ENCODE data around the gene PODXL2. TPM values are rescaled to one million over a fixed set of nuclear protein-coding genes. Genes with fewer than 3 reads are reported as not detected.
A peak's percentile ranks its signal among the peaks of the same experiment; 100 is the strongest.
"Not testable (repeated sequence)": the region's sequence is repeated elsewhere in the genome, so short reads cannot be mapped to it uniquely, and the experiment has no call there.

PODXL2 gene
- total RNA-seq, 1 donor from 2014 or later: 4.2 TPM

DNA sequence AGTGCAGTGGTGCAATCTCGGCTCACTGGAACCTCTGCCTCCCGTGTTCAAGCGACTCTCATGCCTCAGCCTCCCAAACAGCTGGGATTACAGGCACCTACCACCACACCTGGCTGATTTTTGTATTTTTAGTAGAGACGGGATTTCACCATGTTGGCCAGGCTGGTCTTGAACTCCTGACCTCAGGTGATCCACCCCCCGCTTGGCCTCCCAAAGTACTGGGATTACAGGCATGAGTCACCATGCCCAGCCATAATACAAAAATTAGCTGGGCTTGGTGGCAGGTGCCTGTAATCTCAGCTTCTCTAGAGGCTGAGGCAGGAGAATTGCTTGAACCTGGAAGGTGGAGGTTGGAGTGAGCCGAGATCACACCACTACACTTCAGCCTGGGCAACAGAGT is 26.0 kb downstream of the PODXL2 start:
- H3K9me3 ChIP-seq (ENCODE audit: control insufficient read depth in 3 of 3, low read length in 3 of 3); H3K27me3 ChIP-seq (ENCODE audit: control insufficient read depth in 3 of 3, insufficient read depth in 3 of 3, low read length in 3 of 3): not testable (repeated sequence)
- H3K27ac ChIP-seq (ENCODE audit: low read depth, low read length): peak overlapping the region; percentile 1

DNA sequence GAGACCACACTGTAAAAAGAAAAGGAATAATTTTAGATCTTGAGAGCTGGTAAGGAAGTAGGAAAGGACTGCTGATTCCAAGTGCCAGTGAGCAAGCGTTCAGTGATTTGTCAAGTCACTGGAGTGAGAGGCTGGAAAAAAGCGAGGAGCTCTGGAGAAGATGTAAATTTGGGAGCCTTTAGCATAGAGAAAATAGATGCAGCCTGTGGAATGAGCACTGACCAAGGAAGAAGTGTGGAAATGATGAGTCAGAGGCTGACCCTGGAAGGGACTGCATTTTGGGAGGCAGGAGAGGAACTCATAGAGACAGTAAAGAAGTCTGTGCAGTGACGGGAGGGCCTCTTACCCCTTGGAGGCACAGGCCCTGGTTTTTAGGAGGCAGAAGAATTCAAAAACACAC is 26.7 kb downstream of the PODXL2 start:
- H3K36me3 ChIP-seq (ENCODE audit: control insufficient read depth in 3 of 3, insufficient read depth in 3 of 3, low read length in 3 of 3): peaks cover 0 to 2% (median 0%) of the 10 kb centered on the region in 3 donors
- no peaks in the 10 kb centered on the region for H3K9me3 ChIP-seq (ENCODE audit: control insufficient read depth in 3 of 3, low read length in 3 of 3)
- peak overlapping the region in 1 of 3 donors; percentile 22 for H3K9ac ChIP-seq (ENCODE audit: low read depth in 1 of 3, low read length in 3 of 3)
- peak overlapping the region; percentile 1 for H3K27ac ChIP-seq (ENCODE audit: low read depth, low read length)
- H3K4me1 ChIP-seq (ENCODE audit: control insufficient read depth in 3 of 3, insufficient read depth in 3 of 3, low read length in 3 of 3): peaks cover 0 to 5% (median 3%) of the 10 kb centered on the region in 3 donors
- H3K27me3 ChIP-seq (ENCODE audit: control insufficient read depth in 3 of 3, insufficient read depth in 3 of 3, low read length in 3 of 3): no peaks in the 10 kb centered on the region
- H3K4me3 ChIP-seq (ENCODE audit: low read length in 3 of 3): no peak overlapping the region

More for the DNA sequence above, 26.0 kb downstream of the PODXL2 start:
- H3K36me3 ChIP-seq (ENCODE audit: control insufficient read depth in 3 of 3, insufficient read depth in 3 of 3, low read length in 3 of 3); H3K4me3 ChIP-seq (ENCODE audit: low read length in 3 of 3); H3K4me1 ChIP-seq (ENCODE audit: control insufficient read depth in 3 of 3, insufficient read depth in 3 of 3, low read length in 3 of 3): not testable (repeated sequence)
- H3K9ac ChIP-seq (ENCODE audit: low read depth in 1 of 3, low read length in 3 of 3): peak overlapping the region in 1 of 3 donors; percentile 22

DNA sequence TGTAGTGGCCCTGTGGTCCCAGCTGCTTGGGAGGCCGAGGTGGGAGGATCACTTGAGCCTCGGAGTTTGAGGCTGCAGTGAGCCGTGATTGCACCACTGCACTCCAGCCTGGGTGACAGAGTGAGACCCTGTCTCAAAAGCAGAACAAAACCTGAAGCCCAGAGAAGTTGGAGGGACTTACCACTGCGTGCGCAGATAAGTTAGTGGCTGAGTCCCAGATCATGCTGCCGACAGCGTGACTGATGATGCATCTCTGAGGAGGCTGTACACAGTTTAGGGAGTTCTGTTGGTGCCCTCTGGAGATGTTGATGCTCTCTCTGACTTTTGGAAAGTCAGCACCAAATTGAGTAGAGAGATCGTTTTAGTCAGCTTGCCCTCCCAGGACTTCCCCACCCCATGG is 27.9 kb downstream of the PODXL2 start:
- H3K9ac ChIP-seq (ENCODE audit: low read depth in 1 of 3, low read length in 3 of 3): no peak overlapping the region
- no peak overlapping the region for H3K4me3 ChIP-seq (ENCODE audit: low read length in 3 of 3)
- peaks cover 0 to 5% (median 3%) of the 10 kb centered on the region in 3 donors for H3K4me1 ChIP-seq (ENCODE audit: control insufficient read depth in 3 of 3, insufficient read depth in 3 of 3, low read length in 3 of 3)
- no peaks in the 10 kb centered on the region for H3K9me3 ChIP-seq (ENCODE audit: control insufficient read depth in 3 of 3, low read length in 3 of 3)
- H3K27me3 ChIP-seq (ENCODE audit: control insufficient read depth in 3 of 3, insufficient read depth in 3 of 3, low read length in 3 of 3): no peaks in the 10 kb centered on the region
- peaks cover 0 to 3% (median 0%) of the 10 kb centered on the region in 3 donors for H3K36me3 ChIP-seq (ENCODE audit: control insufficient read depth in 3 of 3, insufficient read depth in 3 of 3, low read length in 3 of 3)
- no peak overlapping the region for H3K27ac ChIP-seq (ENCODE audit: low read depth, low read length)

DNA sequence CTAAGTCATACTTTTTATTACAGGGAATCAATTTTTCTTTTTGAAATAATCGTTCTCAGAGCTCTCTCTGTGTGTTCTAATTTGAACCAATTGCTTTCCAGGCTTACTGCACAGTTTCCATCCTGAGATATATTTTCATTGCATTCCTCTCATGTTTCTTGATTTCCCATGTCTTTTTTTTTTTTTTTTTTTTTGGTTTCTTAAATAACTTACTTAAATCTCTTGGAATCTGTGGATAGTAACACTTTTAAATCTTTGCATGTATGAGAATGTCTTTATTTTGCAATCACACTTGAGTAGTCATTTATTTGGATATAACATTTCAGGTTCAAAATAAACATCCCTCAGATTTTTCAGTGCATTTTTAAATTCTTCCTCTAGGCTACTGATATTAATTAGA is 29.2 kb downstream of the PODXL2 start:
- H3K27ac ChIP-seq (ENCODE audit: low read depth, low read length): no peak overlapping the region
- no peaks in the 10 kb centered on the region for H3K9me3 ChIP-seq (ENCODE audit: control insufficient read depth in 3 of 3, low read length in 3 of 3)
- peaks cover 0 to 3% (median 0%) of the 10 kb centered on the region in 3 donors for H3K4me1 ChIP-seq (ENCODE audit: control insufficient read depth in 3 of 3, insufficient read depth in 3 of 3, low read length in 3 of 3)
- no peaks in the 10 kb centered on the region for H3K27me3 ChIP-seq (ENCODE audit: control insufficient read depth in 3 of 3, insufficient read depth in 3 of 3, low read length in 3 of 3)
- no peak overlapping the region for H3K9ac ChIP-seq (ENCODE audit: low read depth in 1 of 3, low read length in 3 of 3)
- H3K36me3 ChIP-seq (ENCODE audit: control insufficient read depth in 3 of 3, insufficient read depth in 3 of 3, low read length in 3 of 3): peaks cover 0 to 3% (median 0%) of the 10 kb centered on the region in 3 donors
- H3K4me3 ChIP-seq (ENCODE audit: low read length in 3 of 3): no peak overlapping the region

DNA sequence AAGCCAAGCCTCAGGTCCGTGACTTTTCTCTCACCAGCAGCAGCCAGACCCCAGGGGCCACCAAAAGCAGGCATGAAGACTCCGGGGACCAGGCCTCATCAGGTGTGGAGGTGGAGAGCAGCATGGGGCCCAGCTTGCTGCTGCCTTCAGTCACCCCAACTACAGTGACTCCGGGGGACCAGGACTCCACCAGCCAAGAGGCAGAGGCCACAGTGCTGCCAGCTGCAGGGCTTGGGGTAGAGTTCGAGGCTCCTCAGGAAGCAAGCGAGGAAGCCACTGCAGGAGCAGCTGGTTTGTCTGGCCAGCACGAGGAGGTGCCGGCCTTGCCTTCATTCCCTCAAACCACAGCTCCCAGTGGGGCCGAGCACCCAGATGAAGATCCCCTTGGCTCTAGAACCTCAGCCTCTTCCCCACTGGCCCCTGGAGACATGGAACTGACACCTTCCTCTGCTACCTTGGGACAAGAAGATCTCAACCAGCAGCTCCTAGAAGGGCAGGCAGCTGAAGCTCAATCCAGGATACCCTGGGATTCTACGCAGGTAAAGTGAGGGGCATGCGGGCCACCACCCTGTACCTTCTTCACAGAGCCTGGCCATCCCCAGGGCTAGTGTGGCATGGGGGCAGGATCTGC is 31.8 kb downstream of the PODXL2 start:
- H3K9ac ChIP-seq (ENCODE audit: low read depth in 1 of 3, low read length in 3 of 3): no peak overlapping the region
- H3K4me1 ChIP-seq (ENCODE audit: control insufficient read depth in 3 of 3, insufficient read depth in 3 of 3, low read length in 3 of 3): peaks cover 0 to under 1% (median 0%) of the 10 kb centered on the region in 3 donors
- H3K27ac ChIP-seq (ENCODE audit: low read depth, low read length): no peak overlapping the region
- no peaks in the 10 kb centered on the region for H3K27me3 ChIP-seq (ENCODE audit: control insufficient read depth in 3 of 3, insufficient read depth in 3 of 3, low read length in 3 of 3)
- peaks cover 0 to 3% (median 0%) of the 10 kb centered on the region in 3 donors for H3K36me3 ChIP-seq (ENCODE audit: control insufficient read depth in 3 of 3, insufficient read depth in 3 of 3, low read length in 3 of 3)
- H3K4me3 ChIP-seq (ENCODE audit: low read length in 3 of 3): no peak overlapping the region
- H3K9me3 ChIP-seq (ENCODE audit: control insufficient read depth in 3 of 3, low read length in 3 of 3): no peaks in the 10 kb centered on the region

DNA sequence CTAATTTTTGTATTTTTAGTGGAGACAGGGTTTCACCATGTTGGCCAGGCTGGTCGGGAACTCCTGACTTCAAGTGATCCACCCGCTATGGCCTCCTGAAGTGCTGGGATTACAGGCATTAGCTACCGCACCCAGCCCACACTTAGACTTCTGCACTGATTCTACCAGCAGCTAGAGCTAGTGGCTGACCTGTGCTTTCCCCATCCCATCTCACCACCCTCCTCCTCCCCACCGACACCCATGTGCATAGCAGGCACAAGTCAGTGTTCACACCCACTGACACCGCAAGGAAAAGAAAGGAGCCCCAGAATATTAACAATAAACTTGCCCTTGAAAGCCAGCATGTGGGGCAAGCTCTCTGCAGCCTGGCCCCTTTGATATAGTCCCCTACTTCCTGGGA is 32.6 kb downstream of the PODXL2 start:
- Histone ChIP-seq H3K27me3 (ENCODE audit: control insufficient read depth in 3 of 3, insufficient read depth in 3 of 3, low read length in 3 of 3) (no peaks in the 10 kb centered on the region), H3K4me1 (ENCODE audit: control insufficient read depth in 3 of 3, insufficient read depth in 3 of 3, low read length in 3 of 3) (no peaks in the 10 kb centered on the region), H3K9ac (ENCODE audit: low read depth in 1 of 3, low read length in 3 of 3) (no peak overlapping the region), H3K9me3 (ENCODE audit: control insufficient read depth in 3 of 3, low read length in 3 of 3) (no peaks in the 10 kb centered on the region), H3K36me3 (ENCODE audit: control insufficient read depth in 3 of 3, insufficient read depth in 3 of 3, low read length in 3 of 3) (peaks cover 0 to 3% (median 0%) of the 10 kb centered on the region in 3 donors), H3K4me3 (ENCODE audit: low read length in 3 of 3) (no peak overlapping the region), H3K27ac (ENCODE audit: low read depth, low read length) (no peak overlapping the region)

DNA sequence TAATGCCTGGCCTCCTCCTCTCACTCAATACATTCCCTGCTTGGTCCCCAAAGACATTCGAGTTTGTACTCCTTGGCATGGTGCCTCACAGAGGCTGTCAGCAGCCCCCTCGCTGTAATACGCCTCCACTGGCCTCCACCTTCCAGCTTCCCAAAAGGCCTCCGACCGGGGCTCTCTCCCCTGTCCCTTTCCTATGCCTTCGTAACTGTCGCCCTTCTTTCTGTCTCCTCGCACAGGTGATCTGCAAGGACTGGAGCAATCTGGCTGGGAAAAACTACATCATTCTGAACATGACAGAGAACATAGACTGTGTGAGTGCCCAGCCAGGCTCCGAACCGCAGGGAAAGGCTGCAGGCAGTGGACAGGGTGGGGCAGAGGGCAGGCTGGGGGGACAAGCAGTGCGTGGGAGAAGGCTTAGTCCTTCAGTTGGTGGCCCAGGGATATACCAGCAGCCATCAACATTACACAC is 33.0 kb downstream of the PODXL2 start:
- Histone ChIP-seq H3K27me3 (ENCODE audit: control insufficient read depth in 3 of 3, insufficient read depth in 3 of 3, low read length in 3 of 3) (no peaks in the 10 kb centered on the region), H3K9ac (ENCODE audit: low read depth in 1 of 3, low read length in 3 of 3) (no peak overlapping the region), H3K9me3 (ENCODE audit: control insufficient read depth in 3 of 3, low read length in 3 of 3) (no peaks in the 10 kb centered on the region), H3K36me3 (ENCODE audit: control insufficient read depth in 3 of 3, insufficient read depth in 3 of 3, low read length in 3 of 3) (peaks cover 0 to 3% (median 0%) of the 10 kb centered on the region in 3 donors), H3K4me1 (ENCODE audit: control insufficient read depth in 3 of 3, insufficient read depth in 3 of 3, low read length in 3 of 3) (no peaks in the 10 kb centered on the region), H3K4me3 (ENCODE audit: low read length in 3 of 3) (no peak overlapping the region), H3K27ac (ENCODE audit: low read depth, low read length) (no peak overlapping the region)

DNA sequence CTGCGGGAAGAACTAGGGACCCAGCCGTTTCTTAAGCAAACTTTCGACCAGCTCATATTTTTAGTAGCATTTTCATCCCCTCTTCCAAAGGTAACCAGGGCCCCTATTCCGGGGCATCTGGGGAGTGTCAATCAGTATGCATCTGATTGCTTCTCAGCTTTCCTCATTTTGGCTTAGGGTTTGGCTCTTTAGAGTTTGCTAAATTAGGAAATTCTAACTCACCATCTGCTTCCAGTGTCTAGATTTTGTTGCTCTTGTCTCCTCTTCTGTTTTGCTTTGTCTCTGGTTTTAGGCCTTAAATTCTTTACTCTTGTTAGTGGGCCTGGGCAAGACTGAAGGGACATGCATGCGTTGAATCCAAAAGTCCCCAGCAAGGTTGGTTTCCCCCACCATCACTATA is 34.2 kb downstream of the PODXL2 start:
- no peaks in the 10 kb centered on the region for H3K27me3 ChIP-seq (ENCODE audit: control insufficient read depth in 3 of 3, insufficient read depth in 3 of 3, low read length in 3 of 3)
- no peak overlapping the region for H3K27ac ChIP-seq (ENCODE audit: low read depth, low read length)
- H3K9me3 ChIP-seq (ENCODE audit: control insufficient read depth in 3 of 3, low read length in 3 of 3): no peaks in the 10 kb centered on the region
- no peaks in the 10 kb centered on the region for H3K4me1 ChIP-seq (ENCODE audit: control insufficient read depth in 3 of 3, insufficient read depth in 3 of 3, low read length in 3 of 3)
- H3K4me3 ChIP-seq (ENCODE audit: low read length in 3 of 3): no peak overlapping the region
- no peak overlapping the region for H3K9ac ChIP-seq (ENCODE audit: low read depth in 1 of 3, low read length in 3 of 3)
- H3K36me3 ChIP-seq (ENCODE audit: control insufficient read depth in 3 of 3, insufficient read depth in 3 of 3, low read length in 3 of 3): peaks cover 0 to 3% (median 0%) of the 10 kb centered on the region in 3 donors

DNA sequence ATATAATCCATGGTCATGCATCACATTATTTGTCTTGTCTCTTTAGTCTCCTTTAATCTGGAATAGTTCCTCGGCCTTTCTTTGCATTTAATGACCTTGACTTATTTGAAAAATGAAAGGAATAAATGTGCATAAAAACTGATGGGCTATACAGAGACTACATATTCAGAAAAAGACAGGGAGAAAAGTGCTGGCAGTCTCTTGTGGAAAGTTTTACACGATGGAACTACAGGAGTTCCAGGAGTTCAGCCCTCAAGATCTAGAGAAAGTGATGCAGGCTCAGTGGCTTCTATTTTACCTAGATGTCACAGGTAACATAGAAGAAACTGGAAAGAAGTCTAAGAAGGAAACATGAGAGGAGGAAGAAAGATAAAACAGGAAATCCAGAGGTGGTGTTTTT is 36.2 kb downstream of the PODXL2 start:
- Histone ChIP-seq H3K27me3 (ENCODE audit: control insufficient read depth in 3 of 3, insufficient read depth in 3 of 3, low read length in 3 of 3) (no peaks in the 10 kb centered on the region), H3K9ac (ENCODE audit: low read depth in 1 of 3, low read length in 3 of 3) (no peak overlapping the region), H3K9me3 (ENCODE audit: control insufficient read depth in 3 of 3, low read length in 3 of 3) (no peaks in the 10 kb centered on the region), H3K27ac (ENCODE audit: low read depth, low read length) (no peak overlapping the region), H3K4me1 (ENCODE audit: control insufficient read depth in 3 of 3, insufficient read depth in 3 of 3, low read length in 3 of 3) (no peaks in the 10 kb centered on the region), H3K4me3 (ENCODE audit: low read length in 3 of 3) (no peak overlapping the region), H3K36me3 (ENCODE audit: control insufficient read depth in 3 of 3, insufficient read depth in 3 of 3, low read length in 3 of 3) (peaks cover 0 to 3% (median 0%) of the 10 kb centered on the region in 3 donors)

DNA sequence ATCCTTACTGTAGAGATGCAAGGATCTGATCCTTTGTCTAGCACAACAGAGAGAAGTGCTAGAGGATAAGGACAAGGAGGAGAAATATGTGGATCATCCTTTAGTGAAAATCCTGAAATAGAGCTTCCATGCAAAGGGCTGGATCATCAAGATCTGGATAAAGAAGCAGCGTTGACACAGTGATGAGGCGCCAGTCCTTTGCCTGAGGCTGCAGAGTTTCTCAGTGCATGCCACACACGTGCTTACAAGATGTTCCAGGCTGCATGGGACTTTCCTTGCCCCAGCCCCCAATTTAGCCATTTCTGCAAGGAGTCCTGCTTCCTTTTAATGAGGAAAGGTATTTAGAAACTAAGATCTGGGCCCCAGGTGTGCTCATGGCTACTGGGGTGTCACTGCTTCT is 36.6 kb downstream of the PODXL2 start:
- Histone ChIP-seq H3K9me3 (ENCODE audit: control insufficient read depth in 3 of 3, low read length in 3 of 3) (no peaks in the 10 kb centered on the region), H3K4me1 (ENCODE audit: control insufficient read depth in 3 of 3, insufficient read depth in 3 of 3, low read length in 3 of 3) (no peaks in the 10 kb centered on the region), H3K36me3 (ENCODE audit: control insufficient read depth in 3 of 3, insufficient read depth in 3 of 3, low read length in 3 of 3) (peaks cover 0 to 2% (median 0%) of the 10 kb centered on the region in 3 donors), H3K4me3 (ENCODE audit: low read length in 3 of 3) (no peak overlapping the region), H3K27me3 (ENCODE audit: control insufficient read depth in 3 of 3, insufficient read depth in 3 of 3, low read length in 3 of 3) (no peaks in the 10 kb centered on the region), H3K27ac (ENCODE audit: low read depth, low read length) (no peak overlapping the region), H3K9ac (ENCODE audit: low read depth in 1 of 3, low read length in 3 of 3) (no peak overlapping the region)
